ENCODE results near the gene SCAPER.
"Not testable (repeated sequence)": the region's sequence is repeated elsewhere in the genome, so short reads cannot be mapped to it uniquely, and the experiment has no call there.

Gene SCAPER

GRCh38 chr15:76850367-76850766 is 54.8 kb downstream of the SCAPER start:
- DNase-seq (ENCODE audit: low read depth), result not testable (repeated sequence)

- DNase-seq (ENCODE audit: low read depth), result no peak
Observed at GRCh38 chr15:76846782-76847181, 58.4 kb downstream of the SCAPER start.

GRCh38 chr15:76844096-76844495 is 61.0 kb downstream of the SCAPER start:
- DNase-seq (ENCODE audit: low read depth), result peak; percentile 3

- DNase-seq (ENCODE audit: low read depth), result no peak
Observed at GRCh38 chr15:76843269-76843668, 61.9 kb downstream of the SCAPER start.

- peak; percentile 13 for DNase-seq (ENCODE audit: low read depth)
Observed at GRCh38 chr15:76840830-76841460, 64.2 kb downstream of the SCAPER start.

GRCh38 chr15:76839173-76839572 is 66.0 kb downstream of the SCAPER start:
- no peak for DNase-seq (ENCODE audit: low read depth)

- no peak for DNase-seq (ENCODE audit: low read depth)
Observed at GRCh38 chr15:76837474-76837873, 67.7 kb downstream of the SCAPER start.

GRCh38 chr15:76829939-76830338 is 75.2 kb downstream of the SCAPER start:
- DNase-seq (ENCODE audit: low read depth), result no peak

- no peak for DNase-seq (ENCODE audit: low read depth)
Observed at GRCh38 chr15:76823890-76824289, 81.2 kb downstream of the SCAPER start.

- no peak for DNase-seq (ENCODE audit: low read depth)
Observed at GRCh38 chr15:76823303-76823702, 81.8 kb downstream of the SCAPER start.

GRCh38 chr15:76818926-76819325 is 86.2 kb downstream of the SCAPER start:
- not testable (repeated sequence) for DNase-seq (ENCODE audit: low read depth)

GRCh38 chr15:76815421-76815820 is 89.7 kb downstream of the SCAPER start:
- DNase-seq (ENCODE audit: low read depth), result no peak

- no peak for DNase-seq (ENCODE audit: low read depth)
Observed at GRCh38 chr15:76812381-76812780, 92.8 kb downstream of the SCAPER start.

GRCh38 chr15:76809412-76810103 is 95.6 kb downstream of the SCAPER start:
- DNase-seq (ENCODE audit: low read depth), result no peak

GRCh38 chr15:76803049-76803571 is 102.0 kb downstream of the SCAPER start:
- no peak for DNase-seq (ENCODE audit: low read depth)

- no peak for DNase-seq (ENCODE audit: low read depth)
Observed at GRCh38 chr15:76802411-76802810, 102.7 kb downstream of the SCAPER start.

GRCh38 chr15:76799760-76800159 is 105.4 kb downstream of the SCAPER start:
- peak; percentile 31 for DNase-seq (ENCODE audit: low read depth)

GRCh38 chr15:76795217-76795616 is 109.9 kb downstream of the SCAPER start:
- no peak for DNase-seq (ENCODE audit: low read depth)

- no peak for DNase-seq (ENCODE audit: low read depth)
Observed at GRCh38 chr15:76793162-76793561, 112.0 kb downstream of the SCAPER start.

GRCh38 chr15:76791511-76791910 is 113.6 kb downstream of the SCAPER start:
- DNase-seq (ENCODE audit: low read depth), result no peak

GRCh38 chr15:76787273-76787672 is 117.9 kb downstream of the SCAPER start:
- no peak for DNase-seq (ENCODE audit: low read depth)

- DNase-seq (ENCODE audit: low read depth), result no peak
Observed at GRCh38 chr15:76776969-76777368, 128.2 kb downstream of the SCAPER start.

- DNase-seq (ENCODE audit: low read depth), result no peak
Observed at GRCh38 chr15:76776480-76776879, 128.7 kb downstream of the SCAPER start.

GRCh38 chr15:76773234-76773633 is 131.9 kb downstream of the SCAPER start:
- no peak for DNase-seq (ENCODE audit: low read depth)
